Hepatocyte (in vitro differentiated cells): ENCODE measurements around the gene PRKACB.
A peak's percentile ranks its signal among the peaks of the same experiment; 100 is the strongest.

Experiments
- EZH2 ChIP-seq: fragments of 200-600 bp; sonication (generic); IDR thresholded peaks from 2 replicates; pipeline ENCODE4 v1.6.1; 2016; ENCODE audit warnings: antibody characterized with exemption, mild to moderate bottlenecking, borderline replicate concordance
- EZH2phosphoT487 ChIP-seq: fragments of 200-600 bp; sonication (generic); IDR thresholded peaks from one replicate; pipeline ENCODE4 v1.6.1; 2018; ENCODE audit warnings: antibody characterized with exemption, mild to moderate bottlenecking, low read depth, moderate library complexity; ENCODE audit not compliant: unreplicated experiment, severe bottlenecking
- TF ChIP-seq, protein P1 (sequence below): fragments of 200-600 bp; sonication (generic); IDR thresholded peaks from 2 replicates; pipeline ENCODE4 v1.5.1; 2016; ENCODE audit warnings: antibody characterized with exemption, mild to moderate bottlenecking; ENCODE audit not compliant: poor library complexity

DNA sequence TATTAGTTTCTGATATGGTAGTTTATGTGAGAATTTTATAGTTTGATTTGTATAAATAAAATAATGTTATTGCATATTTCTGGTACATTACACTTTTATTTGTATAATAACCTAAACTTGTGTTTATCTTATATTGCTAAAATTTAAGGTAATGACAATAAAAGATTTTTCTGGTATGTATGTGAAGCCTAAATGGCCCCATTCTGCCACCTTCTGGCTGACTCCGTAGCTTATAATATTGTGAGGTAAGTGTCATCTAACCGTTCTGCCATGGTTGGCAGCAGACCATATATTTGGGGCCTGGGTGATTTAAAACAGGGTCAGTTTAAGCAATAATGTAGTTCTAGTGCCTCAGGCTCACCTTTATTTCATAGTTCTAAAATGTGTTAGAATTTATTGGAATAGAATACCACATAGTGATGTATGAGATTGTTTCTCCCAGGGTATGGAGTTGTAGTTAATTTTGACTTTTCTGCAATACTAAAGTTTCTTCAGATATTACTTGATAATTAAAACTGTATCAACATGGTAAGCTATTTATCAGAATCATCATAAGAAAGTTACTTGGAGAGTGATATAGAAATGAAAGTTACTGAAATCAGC lies 21.2 kb upstream of the PRKACB start:
- TF ChIP-seq, protein P1, sequence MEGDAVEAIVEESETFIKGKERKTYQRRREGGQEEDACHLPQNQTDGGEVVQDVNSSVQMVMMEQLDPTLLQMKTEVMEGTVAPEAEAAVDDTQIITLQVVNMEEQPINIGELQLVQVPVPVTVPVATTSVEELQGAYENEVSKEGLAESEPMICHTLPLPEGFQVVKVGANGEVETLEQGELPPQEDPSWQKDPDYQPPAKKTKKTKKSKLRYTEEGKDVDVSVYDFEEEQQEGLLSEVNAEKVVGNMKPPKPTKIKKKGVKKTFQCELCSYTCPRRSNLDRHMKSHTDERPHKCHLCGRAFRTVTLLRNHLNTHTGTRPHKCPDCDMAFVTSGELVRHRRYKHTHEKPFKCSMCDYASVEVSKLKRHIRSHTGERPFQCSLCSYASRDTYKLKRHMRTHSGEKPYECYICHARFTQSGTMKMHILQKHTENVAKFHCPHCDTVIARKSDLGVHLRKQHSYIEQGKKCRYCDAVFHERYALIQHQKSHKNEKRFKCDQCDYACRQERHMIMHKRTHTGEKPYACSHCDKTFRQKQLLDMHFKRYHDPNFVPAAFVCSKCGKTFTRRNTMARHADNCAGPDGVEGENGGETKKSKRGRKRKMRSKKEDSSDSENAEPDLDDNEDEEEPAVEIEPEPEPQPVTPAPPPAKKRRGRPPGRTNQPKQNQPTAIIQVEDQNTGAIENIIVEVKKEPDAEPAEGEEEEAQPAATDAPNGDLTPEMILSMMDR, result peak; percentile 74
- TF ChIP-seq EZH2phosphoT487 (no peak), EZH2 (no peak)
